ENCODE measurements around the gene ZBTB3. TPM values are rescaled to one million over a fixed set of nuclear protein-coding genes. Genes with fewer than 3 reads are reported as not detected.

ZBTB3 gene
- total and polyA plus RNA-seq, 2 of the 13 experiments (the other 11 are each of a cell fraction or from before 2014, with no cell fraction given), result 3.4 to 5.2 TPM

DNA sequence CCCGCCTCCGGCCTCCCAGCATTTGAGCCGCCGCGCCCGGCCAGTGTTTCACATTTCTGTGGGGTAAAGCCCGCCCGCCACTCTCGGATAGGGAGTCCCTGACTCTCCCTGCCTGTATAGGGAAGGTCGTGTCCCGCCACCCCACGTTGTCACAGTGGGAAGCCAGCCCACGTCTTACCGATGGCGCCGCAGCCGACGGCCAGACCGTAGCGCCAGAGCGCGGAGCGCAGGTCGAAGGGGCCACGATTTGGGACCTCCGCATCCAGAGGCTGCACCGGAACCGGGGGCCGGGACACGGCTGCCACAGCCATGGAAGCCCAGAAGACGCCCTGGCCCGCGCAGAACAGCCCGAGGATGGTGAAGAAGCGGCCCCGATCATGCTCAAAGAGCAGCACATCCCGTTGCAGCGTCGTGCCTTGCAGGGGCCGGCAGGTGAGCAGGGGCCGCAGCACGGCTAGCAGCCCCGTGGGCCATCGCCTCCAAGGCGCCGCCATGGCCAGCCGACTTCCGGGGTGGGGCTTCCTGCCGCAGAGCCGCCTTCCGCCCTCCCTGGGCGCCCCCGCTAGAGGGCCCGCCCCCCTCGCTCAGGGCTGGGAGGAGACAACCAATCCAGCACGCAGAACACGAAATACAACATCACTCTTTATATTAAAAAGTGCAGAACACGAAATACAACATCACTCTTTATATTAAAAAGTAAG lies 37.7 kb upstream of the ZBTB3 start, which contains the start of gene TMEM223 (continued):
- TF ChIP-seq ZXDC (CRISPR knock-in tag; IDR thresholded peaks at IDR 0.05) (peak; percentile 92; the same call in 1 of the 2 replicates), ZNF530 (CRISPR knock-in tag; IDR thresholded peaks at IDR 0.05; ENCODE audit: low read depth) (no peak), ATF7 (IDR thresholded peaks at IDR 0.05) (no peak), ATF7 (CRISPR knock-in tag; IDR thresholded peaks at IDR 0.05) (no peak), ZNF598 (CRISPR knock-in tag; IDR thresholded peaks at IDR 0.05; ENCODE audit: borderline replicate concordance) (peak; percentile 92; the same call in 1 of the 2 replicates), PAF1 (CRISPR knock-in tag; IDR thresholded peaks at IDR 0.05) (0 out of 2 replicates have a peak, but pooled peaks have one; percentile 45), CENPX (CRISPR knock-in tag; IDR thresholded peaks at IDR 0.05) (no peak), HOXA9 (CRISPR knock-in tag; IDR thresholded peaks at IDR 0.05; ENCODE audit: borderline replicate concordance) (no peak), ARHGAP35 (CRISPR knock-in tag; IDR thresholded peaks at IDR 0.05; ENCODE audit: borderline replicate concordance) (peak; percentile 77), ZNF512B (CRISPR knock-in tag; IDR thresholded peaks at IDR 0.05; ENCODE audit: borderline replicate concordance) (no peak), POLR2AphosphoS2 (IDR thresholded peaks at IDR 0.05; ENCODE audit: low read depth, low read length) (peak; percentile 63; the same call in 1 of the 2 replicates)
- TF ChIP-seq, protein P1, sequence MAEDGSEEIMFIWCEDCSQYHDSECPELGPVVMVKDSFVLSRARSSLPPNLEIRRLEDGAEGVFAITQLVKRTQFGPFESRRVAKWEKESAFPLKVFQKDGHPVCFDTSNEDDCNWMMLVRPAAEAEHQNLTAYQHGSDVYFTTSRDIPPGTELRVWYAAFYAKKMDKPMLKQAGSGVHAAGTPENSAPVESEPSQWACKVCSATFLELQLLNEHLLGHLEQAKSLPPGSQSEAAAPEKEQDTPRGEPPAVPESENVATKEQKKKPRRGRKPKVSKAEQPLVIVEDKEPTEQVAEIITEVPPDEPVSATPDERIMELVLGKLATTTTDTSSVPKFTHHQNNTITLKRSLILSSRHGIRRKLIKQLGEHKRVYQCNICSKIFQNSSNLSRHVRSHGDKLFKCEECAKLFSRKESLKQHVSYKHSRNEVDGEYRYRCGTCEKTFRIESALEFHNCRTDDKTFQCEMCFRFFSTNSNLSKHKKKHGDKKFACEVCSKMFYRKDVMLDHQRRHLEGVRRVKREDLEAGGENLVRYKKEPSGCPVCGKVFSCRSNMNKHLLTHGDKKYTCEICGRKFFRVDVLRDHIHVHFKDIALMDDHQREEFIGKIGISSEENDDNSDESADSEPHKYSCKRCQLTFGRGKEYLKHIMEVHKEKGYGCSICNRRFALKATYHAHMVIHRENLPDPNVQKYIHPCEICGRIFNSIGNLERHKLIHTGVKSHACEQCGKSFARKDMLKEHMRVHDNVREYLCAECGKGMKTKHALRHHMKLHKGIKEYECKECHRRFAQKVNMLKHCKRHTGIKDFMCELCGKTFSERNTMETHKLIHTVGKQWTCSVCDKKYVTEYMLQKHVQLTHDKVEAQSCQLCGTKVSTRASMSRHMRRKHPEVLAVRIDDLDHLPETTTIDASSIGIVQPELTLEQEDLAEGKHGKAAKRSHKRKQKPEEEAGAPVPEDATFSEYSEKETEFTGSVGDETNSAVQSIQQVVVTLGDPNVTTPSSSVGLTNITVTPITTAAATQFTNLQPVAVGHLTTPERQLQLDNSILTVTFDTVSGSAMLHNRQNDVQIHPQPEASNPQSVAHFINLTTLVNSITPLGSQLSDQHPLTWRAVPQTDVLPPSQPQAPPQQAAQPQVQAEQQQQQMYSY (CRISPR knock-in tag; IDR thresholded peaks at IDR 0.05), result no peak
- TF ChIP-seq, protein P2, sequence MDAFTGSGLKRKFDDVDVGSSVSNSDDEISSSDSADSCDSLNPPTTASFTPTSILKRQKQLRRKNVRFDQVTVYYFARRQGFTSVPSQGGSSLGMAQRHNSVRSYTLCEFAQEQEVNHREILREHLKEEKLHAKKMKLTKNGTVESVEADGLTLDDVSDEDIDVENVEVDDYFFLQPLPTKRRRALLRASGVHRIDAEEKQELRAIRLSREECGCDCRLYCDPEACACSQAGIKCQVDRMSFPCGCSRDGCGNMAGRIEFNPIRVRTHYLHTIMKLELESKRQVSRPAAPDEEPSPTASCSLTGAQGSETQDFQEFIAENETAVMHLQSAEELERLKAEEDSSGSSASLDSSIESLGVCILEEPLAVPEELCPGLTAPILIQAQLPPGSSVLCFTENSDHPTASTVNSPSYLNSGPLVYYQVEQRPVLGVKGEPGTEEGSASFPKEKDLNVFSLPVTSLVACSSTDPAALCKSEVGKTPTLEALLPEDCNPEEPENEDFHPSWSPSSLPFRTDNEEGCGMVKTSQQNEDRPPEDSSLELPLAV (CRISPR knock-in tag; conservative IDR thresholded peaks at IDR 0.05; ENCODE audit: low read depth), result no peak
- TF ChIP-seq, protein P3, sequence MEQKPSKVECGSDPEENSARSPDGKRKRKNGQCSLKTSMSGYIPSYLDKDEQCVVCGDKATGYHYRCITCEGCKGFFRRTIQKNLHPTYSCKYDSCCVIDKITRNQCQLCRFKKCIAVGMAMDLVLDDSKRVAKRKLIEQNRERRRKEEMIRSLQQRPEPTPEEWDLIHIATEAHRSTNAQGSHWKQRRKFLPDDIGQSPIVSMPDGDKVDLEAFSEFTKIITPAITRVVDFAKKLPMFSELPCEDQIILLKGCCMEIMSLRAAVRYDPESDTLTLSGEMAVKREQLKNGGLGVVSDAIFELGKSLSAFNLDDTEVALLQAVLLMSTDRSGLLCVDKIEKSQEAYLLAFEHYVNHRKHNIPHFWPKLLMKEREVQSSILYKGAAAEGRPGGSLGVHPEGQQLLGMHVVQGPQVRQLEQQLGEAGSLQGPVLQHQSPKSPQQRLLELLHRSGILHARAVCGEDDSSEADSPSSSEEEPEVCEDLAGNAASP (CRISPR knock-in tag; IDR thresholded peaks at IDR 0.05; ENCODE audit: borderline replicate concordance), result no peak; the same call in 1 of the 2 replicates
